IMR-90 (cell line): ENCODE results near the gene HEXIM1. TPM values are rescaled to one million over a fixed set of nuclear protein-coding genes. Genes with fewer than 3 reads are reported as not detected.

Experiments used
- ATAC-seq: fragments of 200-7000 bp; cut with Tn5 transposase; 2 replicates; pipeline ENCODE4 v1.9.1; 2020; ENCODE audit warnings: low read depth, mild to moderate bottlenecking, moderate library complexity
- BruUV-seq: library from RNA; stranded (reverse); fragments of 400-500 nt; replicated peaks from 2 replicates; lab custom pipeline; 2021; lab: Mats Ljungman, UMichigan
- CTCF ChIA-PET: fragments of 300-600 bp; formaldehyde crosslinking; extraction: SDS; loops from one replicate; lab custom pipeline; 2021; ENCODE audit warnings: antibody characterized with exemption; lab: Yijun Ruan, JAX
- POLR2A ChIA-PET: fragments of 300-600 bp; sonication (Branson Sonifier 250); formaldehyde crosslinking; loops from one replicate; lab custom pipeline; 2022; ENCODE audit warnings: antibody characterized with exemption; ENCODE audit not compliant: unreplicated experiment; lab: Charles Lee
- DNase-seq: peaks from one replicate; pipeline ENCODE4 v3.0.0; 2013
- H2AFZ ChIP-seq: replicated peaks from 2 replicates; pipeline ENCODE3; 2013; ENCODE audit warnings: low read length, mild to moderate bottlenecking; ENCODE audit not compliant: poor library complexity
- H2AK5ac ChIP-seq: 2 replicates; pipeline ENCODE4 v1.6.1; 2013; ENCODE audit warnings: low read depth, low read length, inconsistent platforms
- H2AK9ac ChIP-seq: replicated peaks from 2 replicates; pipeline ENCODE3; 2013; ENCODE audit warnings: mild to moderate bottlenecking, low read depth, low read length, moderate library complexity; ENCODE audit not compliant: poor library complexity
- H2BK120ac ChIP-seq: 2 replicates; pipeline ENCODE4 v1.6.1; 2013; ENCODE audit warnings: low read depth, low read length, inconsistent platforms
- H2BK15ac ChIP-seq: 3 replicates; pipeline ENCODE4 v1.6.1; 2013; ENCODE audit warnings: low read depth, low read length, inconsistent platforms
- H2BK20ac ChIP-seq: 2 replicates; pipeline ENCODE4 v1.6.1; 2013; ENCODE audit warnings: low read depth, mild to moderate bottlenecking, inconsistent platforms, low read length, moderate library complexity
- H2BK5ac ChIP-seq: 2 replicates; pipeline ENCODE4 v1.6.1; 2013; ENCODE audit warnings: mild to moderate bottlenecking, low read depth, low read length, inconsistent platforms; ENCODE audit not compliant: poor library complexity, severe bottlenecking
- H3K14ac ChIP-seq: replicated peaks from 2 replicates; pipeline ENCODE4 v1.6.1; 2013; ENCODE audit warnings: low read depth, low read length, inconsistent platforms
- H3K18ac ChIP-seq: 2 replicates; pipeline ENCODE4 v1.6.1; 2013; ENCODE audit warnings: low read depth, low read length, control low read depth
- H3K23ac ChIP-seq: 2 replicates; pipeline ENCODE4 v1.6.1; 2013; ENCODE audit warnings: low read depth, low read length, inconsistent platforms
- H3K27ac ChIP-seq: 2 replicates; pipeline ENCODE4 v1.5.1; 2013; ENCODE audit warnings: mild to moderate bottlenecking, control low read depth, low read length; ENCODE audit not compliant: insufficient read depth
- H3K27me3 ChIP-seq: 2 replicates; pipeline ENCODE4 v1.6.1; 2013; ENCODE audit warnings: low read length; ENCODE audit not compliant: control insufficient read depth, insufficient read depth
- H3K36me3 ChIP-seq: 2 replicates; pipeline ENCODE4 v1.6.1; 2013; ENCODE audit warnings: low read length, mixed read lengths; ENCODE audit not compliant: control insufficient read depth, insufficient read depth
- H3K4ac ChIP-seq: 2 replicates; pipeline ENCODE4 v1.6.1; 2013; ENCODE audit warnings: low read depth, low read length, inconsistent platforms
- H3K4me1 ChIP-seq: 2 replicates; pipeline ENCODE4 v1.6.1; 2013; ENCODE audit warnings: low read length, mixed read lengths; ENCODE audit not compliant: control insufficient read depth, insufficient read depth
- H3K4me2 ChIP-seq: 2 replicates; pipeline ENCODE4 v1.6.1; 2013; ENCODE audit warnings: low read depth, mild to moderate bottlenecking, control low read depth, low read length, moderate library complexity
- H3K4me3 ChIP-seq: 2 replicates; pipeline ENCODE4 v1.5.1; 2013; ENCODE audit warnings: low read depth, mild to moderate bottlenecking, control low read depth, low read length, moderate library complexity; ENCODE audit not compliant: insufficient read depth
- H3K56ac ChIP-seq: 2 replicates; pipeline ENCODE4 v1.6.1; 2013; ENCODE audit warnings: low read length, inconsistent platforms; ENCODE audit not compliant: insufficient read depth; ENCODE audit errors: extremely low read depth
- H3K79me1 ChIP-seq, 2 experiments: 2 replicates each; pipeline ENCODE4 v1.6.1; 2013; ENCODE audit warnings: low read length in 2 of 2, inconsistent platforms in 1 of 2, low read depth in 1 of 2
- H3K9ac ChIP-seq: 2 replicates; pipeline ENCODE4 v1.6.1; 2013; ENCODE audit warnings: low read depth, low read length, control low read depth
- H3K9me1 ChIP-seq: 2 replicates; pipeline ENCODE4 v1.6.1; 2013; ENCODE audit warnings: low read length, inconsistent platforms; ENCODE audit not compliant: insufficient read depth
- H3K9me3 ChIP-seq: 2 replicates; pipeline ENCODE4 v1.6.1; 2013; ENCODE audit warnings: low read length; ENCODE audit not compliant: control insufficient read depth, insufficient read depth
- H4K20me1 ChIP-seq: 2 replicates; pipeline ENCODE4 v1.6.1; 2013; ENCODE audit warnings: low read length, inconsistent platforms; ENCODE audit not compliant: insufficient read depth
- H4K5ac ChIP-seq: 2 replicates; pipeline ENCODE4 v1.6.1; 2013; ENCODE audit warnings: mild to moderate bottlenecking, low read depth, low read length, control low read depth
- H4K8ac ChIP-seq, 2 experiments: 2 replicates each; pipeline ENCODE4 v1.6.1; 2013; ENCODE audit warnings: low read depth in 2 of 2, low read length in 2 of 2, control low read depth in 1 of 2, inconsistent platforms in 1 of 2
- H4K91ac ChIP-seq: 2 replicates; pipeline ENCODE4 v1.6.1; 2013; ENCODE audit warnings: low read depth, low read length, inconsistent platforms; ENCODE audit not compliant: insufficient read depth
- BHLHE40 ChIP-seq: fragments of 150-350 bp; IDR thresholded peaks from 2 replicates; pipeline ENCODE4 v1.6.1; 2016; ENCODE audit warnings: mild to moderate bottlenecking, low read depth, low read length
- CHD1 ChIP-seq: IDR thresholded peaks from 2 replicates; pipeline ENCODE4 v1.6.1; 2012; ENCODE audit warnings: low read depth, low read length, improper control_type of control experiment
- NFE2L2 ChIP-seq: fragments of 150-350 bp; IDR thresholded peaks from 2 replicates; pipeline ENCODE4 v1.6.1; 2016; ENCODE audit warnings: low read depth, mild to moderate bottlenecking, low read length
- RCOR1 ChIP-seq: IDR thresholded peaks from 2 replicates; pipeline ENCODE4 v1.6.1; 2012; ENCODE audit warnings: mild to moderate bottlenecking, low read length, improper control_type of control experiment; ENCODE audit not compliant: insufficient replicate concordance
- WGBS, 2 experiments: methylation state at CpG; one replicate each; pipeline versions ENCODE4 v1.1.5 to v1.1.7; 2013; ENCODE audit warnings: missing lambda C conversion rate in 2 of 2; ENCODE audit not compliant: insufficient read length in 1 of 2; ENCODE audit errors: extremely low coverage in 2 of 2; 5-methylcytosine and 5-hydroxymethylcytosine counted together
- dilution Hi-C: fragments of 300-500 bp; cut with HindIII; formaldehyde crosslinking; loops from one replicate; pipeline ENCODE4 v1.14.3; 2018; ENCODE audit warnings: low sequenced_read_pairs; ENCODE audit not compliant: unreplicated experiment
- in situ Hi-C: fragments of 300-500 bp; cut with MboI; formaldehyde crosslinking; loops from 3 replicates; pipeline ENCODE4 v1.14.3; 2019; ENCODE audit warnings: low sequenced_read_pairs, inconsistent platforms, mixed read lengths
- intact Hi-C: fragments of 100-400 bp; cut with micrococcal nuclease; formaldehyde crosslinking; loops from 2 replicates; pipeline ENCODE4 v1.10.0; 2022
- polyA plus RNA-seq, 3 experiments: library from polyadenylated mRNA; depleted of rRNA; stranded (reverse); fragments of >200 nt; gene quantifications; 2 replicates each; pipeline ENCODE4 v1.2.3, GENCODE V29; 2012; ENCODE audit warnings: low replicate concordance in 1 of 3
- total RNA-seq: library from RNA; depleted of rRNA; stranded (reverse); fragments of >200 nt; gene quantifications from 2 replicates; pipeline ENCODE4 v1.2.3, GENCODE V29; 2012
- TF ChIP-seq, protein P1 (sequence below): conservative IDR thresholded peaks from 2 replicates; pipeline ENCODE4 v1.5.1; 2012; ENCODE audit warnings: mild to moderate bottlenecking, low read depth, low read length, improper control_type of control experiment

The HEXIM1 gene
- total and polyA plus RNA-seq, 2 of the 4 experiments (the other 2 are of a cell fraction): 5.9 to 14.5 TPM

DNA sequence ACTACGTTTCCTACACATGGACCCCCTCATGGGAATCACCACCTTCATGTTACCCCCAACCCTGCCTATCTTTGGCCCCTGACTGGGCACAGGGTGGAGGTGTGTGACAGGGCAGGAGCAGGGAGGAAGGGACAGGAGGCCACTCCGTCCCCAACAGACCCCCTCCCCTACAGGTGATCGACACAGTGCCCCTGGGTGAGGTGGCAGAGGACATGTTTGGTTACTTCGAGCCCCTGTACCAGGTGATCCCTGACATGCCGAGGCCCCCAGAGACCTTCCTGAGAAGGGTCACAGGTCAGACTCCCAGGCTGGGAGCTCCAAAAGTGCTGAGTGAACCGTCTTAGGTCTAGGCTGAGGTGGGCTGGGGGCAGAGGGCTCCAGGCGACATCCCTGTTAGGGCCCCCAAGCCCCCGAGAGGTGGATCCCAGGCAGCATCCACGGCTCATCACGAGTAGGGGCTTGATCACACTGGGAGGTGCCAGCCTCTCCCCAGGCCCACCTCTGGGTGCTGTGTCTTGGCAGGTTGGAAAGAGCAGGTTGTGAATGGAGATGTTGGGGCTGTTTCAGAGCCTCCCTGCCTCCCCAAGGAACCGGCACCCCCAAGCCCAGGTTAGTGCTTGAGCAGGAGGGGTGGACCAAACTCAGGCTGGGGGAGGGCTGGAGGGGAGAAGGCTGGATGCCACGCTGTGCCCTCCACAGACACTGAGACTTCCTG, 11.3 kb upstream of the HEXIM1 start:
- Histone ChIP-seq H3K14ac (no peak overlapping the region), H2AK9ac (peak overlapping the region; percentile 44), H4K5ac (no peak overlapping the region), H3K4ac (no peak overlapping the region), H4K8ac (no peak overlapping the region), H3K79me1 (peaks cover 4 to 8% of the 10 kb centered on the region in 2 experiments; a peak in 3 of 4 replicates), H3K27me3 (no peaks in the 10 kb centered on the region), H3K4me3 (no peak overlapping the region), H2BK20ac (no peak overlapping the region), H3K9me1 (no peaks in the 10 kb centered on the region), H3K23ac (no peak overlapping the region), H4K91ac (no peak overlapping the region), H2AK5ac (0 out of 2 replicates have a peak overlapping the region, but pooled peaks have one; percentile 30), H2BK15ac (no peak overlapping the region), H4K20me1 (no peaks in the 10 kb centered on the region), H2AFZ (peak overlapping the region; percentile 52), H3K27ac (no peak overlapping the region), H2BK5ac (no peak overlapping the region), H3K18ac (no peak overlapping the region), H3K56ac (no peak overlapping the region), H3K4me1 (peaks cover 7% of the 10 kb centered on the region; the same call in 1 of the 2 replicates), H3K9me3 (no peaks in the 10 kb centered on the region), H3K9ac (no peak overlapping the region; the same call in 1 of the 2 replicates), H2BK120ac (no peak overlapping the region), H3K36me3 (peaks cover 2% of the 10 kb centered on the region; the same call in 1 of the 2 replicates), H3K4me2 (no peak overlapping the region)
- ChIA-PET POLR2A (interaction anchor here (2.4 kb wide), 1 partner anchor 12 kb away, joined by 33 read pairs; the partner anchor contains the start of gene HEXIM1), CTCF (interaction anchor here (0.8 to 2.3 kb wide), 3 partner anchors 13 to 61 kb away, joined by 4 to 32 read pairs (median 5); partner anchors contain the start of gene HEXIM1)
- dilution Hi-C loops (no loop called here), intact Hi-C loops (no loop called here), in situ Hi-C loops (loop anchor here (5.0 kb wide), 1 partner anchor 60 kb away; no protein-coding TSS in a partner anchor)
- DNase-seq (no peak), ATAC-seq (no peak)
- TF ChIP-seq RCOR1 (no peak), CHD1 (no peak), BHLHE40 (no peak), NFE2L2 (no peak)
- TF ChIP-seq, protein P1, sequence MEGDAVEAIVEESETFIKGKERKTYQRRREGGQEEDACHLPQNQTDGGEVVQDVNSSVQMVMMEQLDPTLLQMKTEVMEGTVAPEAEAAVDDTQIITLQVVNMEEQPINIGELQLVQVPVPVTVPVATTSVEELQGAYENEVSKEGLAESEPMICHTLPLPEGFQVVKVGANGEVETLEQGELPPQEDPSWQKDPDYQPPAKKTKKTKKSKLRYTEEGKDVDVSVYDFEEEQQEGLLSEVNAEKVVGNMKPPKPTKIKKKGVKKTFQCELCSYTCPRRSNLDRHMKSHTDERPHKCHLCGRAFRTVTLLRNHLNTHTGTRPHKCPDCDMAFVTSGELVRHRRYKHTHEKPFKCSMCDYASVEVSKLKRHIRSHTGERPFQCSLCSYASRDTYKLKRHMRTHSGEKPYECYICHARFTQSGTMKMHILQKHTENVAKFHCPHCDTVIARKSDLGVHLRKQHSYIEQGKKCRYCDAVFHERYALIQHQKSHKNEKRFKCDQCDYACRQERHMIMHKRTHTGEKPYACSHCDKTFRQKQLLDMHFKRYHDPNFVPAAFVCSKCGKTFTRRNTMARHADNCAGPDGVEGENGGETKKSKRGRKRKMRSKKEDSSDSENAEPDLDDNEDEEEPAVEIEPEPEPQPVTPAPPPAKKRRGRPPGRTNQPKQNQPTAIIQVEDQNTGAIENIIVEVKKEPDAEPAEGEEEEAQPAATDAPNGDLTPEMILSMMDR: no peak
- 95% methylated on average over 4 of the region's 12 CpGs; no CpG with 5 or more reads in 1 of the 2 experiments for WGBS, 2 experiments
- no TSS peak for BruUV-seq
